Suprapubic skin (tissue), 3 donors: ENCODE data around the gene PDE11A.

ENCODE experiments used
- POLR2AphosphoS5 ChIP-seq, 3 donors: sonication (generic); formaldehyde crosslinking; IDR thresholded peaks; one replicate each; pipeline ENCODE4 v1.6.1; 2017; ENCODE audit warnings: antibody characterized with exemption in 3 of 3
- TF ChIP-seq, protein P1 (sequence below), 2 donors: fragments of 200-600 bp in 1 of 2; fragments of 450-650 bp in 1 of 2; sonication (generic) in 1 of 2; IDR thresholded peaks; one replicate each; pipeline ENCODE4 v1.5.1; 2016 to 2019; ENCODE audit warnings: antibody characterized with exemption in 2 of 2, mild to moderate bottlenecking in 1 of 2, moderate library complexity in 1 of 2

GRCh38 chr2:178101321-178102079, 28.9 kb upstream of the PDE11A start:
- TF ChIP-seq, protein P1, sequence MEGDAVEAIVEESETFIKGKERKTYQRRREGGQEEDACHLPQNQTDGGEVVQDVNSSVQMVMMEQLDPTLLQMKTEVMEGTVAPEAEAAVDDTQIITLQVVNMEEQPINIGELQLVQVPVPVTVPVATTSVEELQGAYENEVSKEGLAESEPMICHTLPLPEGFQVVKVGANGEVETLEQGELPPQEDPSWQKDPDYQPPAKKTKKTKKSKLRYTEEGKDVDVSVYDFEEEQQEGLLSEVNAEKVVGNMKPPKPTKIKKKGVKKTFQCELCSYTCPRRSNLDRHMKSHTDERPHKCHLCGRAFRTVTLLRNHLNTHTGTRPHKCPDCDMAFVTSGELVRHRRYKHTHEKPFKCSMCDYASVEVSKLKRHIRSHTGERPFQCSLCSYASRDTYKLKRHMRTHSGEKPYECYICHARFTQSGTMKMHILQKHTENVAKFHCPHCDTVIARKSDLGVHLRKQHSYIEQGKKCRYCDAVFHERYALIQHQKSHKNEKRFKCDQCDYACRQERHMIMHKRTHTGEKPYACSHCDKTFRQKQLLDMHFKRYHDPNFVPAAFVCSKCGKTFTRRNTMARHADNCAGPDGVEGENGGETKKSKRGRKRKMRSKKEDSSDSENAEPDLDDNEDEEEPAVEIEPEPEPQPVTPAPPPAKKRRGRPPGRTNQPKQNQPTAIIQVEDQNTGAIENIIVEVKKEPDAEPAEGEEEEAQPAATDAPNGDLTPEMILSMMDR (IDR thresholded peaks at IDR 0.05) = no peak
- no peak for TF ChIP-seq POLR2AphosphoS5 (IDR thresholded peaks at IDR 0.05)
